Endothelial cell of umbilical vein (primary cell): ENCODE data around the gene JUND. TPM values are rescaled to one million over a fixed set of nuclear protein-coding genes. Genes with fewer than 3 reads are reported as not detected.

Experiments
- BruUV-seq: library from RNA; stranded (reverse); fragments of 400-500 nt; replicated peaks from 2 replicates; lab custom pipeline; 2021; lab: Mats Ljungman, UMichigan
- CTCF ChIA-PET: fragments of 300-600, 350-600 bp; sonication (Branson Sonifier 250); formaldehyde crosslinking; loops from one replicate; lab custom pipeline; 2021; ENCODE audit warnings: antibody characterized with exemption, inconsistent platforms; lab: Charles Lee
- POLR2A ChIA-PET: fragments of 300-600, 350-600 bp; sonication (Branson Sonifier 250); formaldehyde crosslinking; loops from one replicate; lab custom pipeline; 2021; ENCODE audit warnings: antibody characterized with exemption, inconsistent platforms; lab: Charles Lee
- DNase-seq: peaks from one replicate; pipeline ENCODE4 v3.0.0-alpha.2; 2011; ENCODE audit warnings: low read depth, low spot score
- FAIRE-seq: peaks from 2 replicates; lab custom pipeline; 2011; peaks lifted over from hg19 to GRCh38; lab: Jason Lieb, UNC
- H2AFZ ChIP-seq: 2 replicates; pipeline ENCODE4 v1.6.0; 2012; ENCODE audit warnings: low read depth, low read length, control low read depth, inconsistent platforms
- H3K27ac ChIP-seq: 2 replicates; pipeline ENCODE4 v1.5.1; 2011; ENCODE audit warnings: low read depth, mild to moderate bottlenecking, control low read depth, low read length, moderate library complexity; ENCODE audit not compliant: insufficient read depth
- H3K27me3 ChIP-seq, 2 experiments: 2 replicates each; pipeline versions ENCODE4 v1.6.0 to v1.6.1; 2011; ENCODE audit warnings: low read length in 2 of 2, mixed read lengths in 1 of 2; ENCODE audit not compliant: control insufficient read depth in 2 of 2, insufficient read depth in 2 of 2
- H3K36me3 ChIP-seq, 2 experiments: 2 replicates in 1 of 2; 3 replicates in 1 of 2; pipeline ENCODE4 v1.5.1; 2011; ENCODE audit warnings: low read length in 2 of 2, mild to moderate bottlenecking in 1 of 2, moderate library complexity in 1 of 2; ENCODE audit not compliant: control insufficient read depth in 2 of 2, insufficient read depth in 2 of 2; ENCODE audit errors: extremely low read depth in 1 of 2
- H3K4me1 ChIP-seq: 3 replicates; pipeline ENCODE4 v1.5.1; 2011; ENCODE audit warnings: mild to moderate bottlenecking, low read length; ENCODE audit not compliant: control insufficient read depth, insufficient read depth; ENCODE audit errors: extremely low read depth
- H3K4me2 ChIP-seq: 2 replicates; pipeline ENCODE4 v1.6.1; 2011; ENCODE audit warnings: low read length, control low read depth, mixed read lengths; ENCODE audit not compliant: insufficient read depth
- H3K4me3 ChIP-seq, 3 experiments: fragments of 200-600 bp in 1 of 3; sonication (generic), shearing (Covaris generic) in 1 of 3; replicated peaks in 1 of 3; 2 replicates each; pipeline ENCODE4 v1.5.1; 2011 to 2016; ENCODE audit warnings: control low read depth in 3 of 3, low read length in 3 of 3, mild to moderate bottlenecking in 2 of 3, inconsistent platforms in 1 of 3, low read depth in 1 of 3, moderate library complexity in 1 of 3; ENCODE audit not compliant: insufficient read depth in 1 of 3
- H3K79me2 ChIP-seq: 2 replicates; pipeline ENCODE4 v1.6.0; 2012; ENCODE audit warnings: low read length, inconsistent platforms; ENCODE audit not compliant: control insufficient read depth, insufficient read depth
- H3K9ac ChIP-seq: replicated peaks from 2 replicates; pipeline ENCODE3; 2011; ENCODE audit warnings: low read length, control low read depth; ENCODE audit not compliant: insufficient read depth; ENCODE audit errors: extremely low read depth
- H3K9me1 ChIP-seq: replicated peaks from 3 replicates; pipeline ENCODE4 v1.6.0; 2011; ENCODE audit warnings: mild to moderate bottlenecking, low read length; ENCODE audit not compliant: control insufficient read depth, insufficient read depth; ENCODE audit errors: extremely low read depth
- H3K9me3 ChIP-seq: replicated peaks from 2 replicates; pipeline ENCODE4 v1.5.1; 2012; ENCODE audit warnings: low read length, inconsistent platforms; ENCODE audit not compliant: control insufficient read depth, insufficient read depth
- H4K20me1 ChIP-seq: replicated peaks from 2 replicates; pipeline ENCODE3; 2011; ENCODE audit warnings: mild to moderate bottlenecking, low read length; ENCODE audit not compliant: control insufficient read depth, insufficient read depth; ENCODE audit errors: extremely low read depth
- CTCF ChIP-seq, 2 donors: IDR thresholded peaks; 1 replicate in 1 of 2; 2 replicates in 1 of 2; pipeline ENCODE4 v1.5.1; 2011; ENCODE audit warnings: low read length in 2 of 2, mild to moderate bottlenecking in 2 of 2, moderate library complexity in 2 of 2, control low read depth in 1 of 2, inconsistent platforms in 1 of 2, low read depth in 1 of 2; ENCODE audit not compliant: insufficient read depth in 1 of 2; ENCODE audit errors: extremely low read depth in 1 of 2
- FOS ChIP-seq: IDR thresholded peaks from 2 replicates; pipeline ENCODE4 v1.6.1; 2011; ENCODE audit warnings: mild to moderate bottlenecking, low read length, moderate library complexity, borderline replicate concordance; ENCODE audit not compliant: insufficient read depth
- GATA2 ChIP-seq: IDR thresholded peaks from 2 replicates; pipeline ENCODE4 v1.7.0; 2011; ENCODE audit warnings: low read depth, mild to moderate bottlenecking, moderate library complexity, mixed read lengths, low read length; ENCODE audit not compliant: insufficient read length, insufficient read depth
- MAX ChIP-seq: IDR thresholded peaks from 2 replicates; pipeline ENCODE4 v1.6.1; 2011; ENCODE audit not compliant: insufficient read depth, insufficient read length
- POLR2AphosphoS5 ChIP-seq: IDR thresholded peaks from 2 replicates; pipeline ENCODE4 v1.6.1; 2012; ENCODE audit warnings: low read depth, mild to moderate bottlenecking, control low read depth, low read length, moderate library complexity; ENCODE audit not compliant: insufficient read depth
- dilution Hi-C: fragments of 300-500 bp; cut with MboI; formaldehyde crosslinking; loops from one replicate; pipeline ENCODE4 v1.15.0; 2019; ENCODE audit warnings: low sequenced_read_pairs; ENCODE audit not compliant: extremely low pct_ligation_motif_present
- intact Hi-C: fragments of 100-400 bp; cut with micrococcal nuclease; formaldehyde crosslinking; loops from one replicate; pipeline ENCODE4 v1.10.0; 2022
- polyA plus RNA-seq, 4 experiments: library from polyadenylated mRNA; depleted of rRNA in 3 of 4; stranded (reverse) in 3 of 4; unstranded in 1 of 4; fragments of >200 nt; gene quantifications; 2 replicates each; pipeline versions ENCODE4 v1.2.1 to v1.2.3, GENCODE V29; 2011 to 2012; ENCODE audit warnings: missing spikeins in 1 of 4
- total RNA-seq: library from RNA; stranded (reverse); gene quantifications from 2 replicates; pipeline ENCODE4 v1.2.3, GENCODE V29; 2021

Gene JUND
- total and polyA plus RNA-seq, 2 donors (not counting 3 experiments of a cell fraction or from before 2014, with no cell fraction given), result 91.4 to 130 TPM

GRCh38 chr19:18274219-18274780, 7.1 kb downstream of the JUND start, which contains the start of gene IQCN:
TSS of gene IQCN (minus strand) at chr19:18274452. CDS start at chr19:18269478, 4,974 bp downstream.
- intact Hi-C loops, result no loop called here
- no TSS peak for BruUV-seq
- dilution Hi-C loops, result no loop called here
- FAIRE-seq (no peak), DNase-seq (no peak)
- no peak for TF ChIP-seq FOS
- TF ChIP-seq POLR2AphosphoS5, result no peak
- no peak for TF ChIP-seq CTCF (IDR thresholded peaks at IDR 0.05; ENCODE audit: extremely low read depth in 1 of 2, insufficient read depth in 1 of 2, low read depth in 1 of 2, low read length in 2 of 2)
- no peak for TF ChIP-seq GATA2
- no peak for TF ChIP-seq MAX
- Histone ChIP-seq H4K20me1 (peaks cover 5% of the 10 kb centered on the region), H3K36me3 (peaks cover 0 to 2% of the 10 kb centered on the region in 2 experiments), H3K9me3 (no peaks in the 10 kb centered on the region), H3K4me3 (no peak within 1 kb of the TSS), H3K9me1 (no peaks in the 10 kb centered on the region), H3K4me2 (peak within 1 kb of the TSS; percentile 40), H3K4me1 (peaks cover 22% of the 10 kb centered on the region), H3K27me3 (no peaks in the 10 kb centered on the region), H3K79me2 (peaks cover 15% of the 10 kb centered on the region), H2AFZ (no peak within 1 kb of the TSS), H3K9ac (no peak within 1 kb of the TSS), H3K27ac (no peak within 1 kb of the TSS)
- ChIA-PET CTCF (interaction anchor here (1.0 to 3.8 kb wide), 5 partner anchors 52 to 136 kb away, joined by 3 to 38 read pairs (median 6); no protein-coding TSS in a partner anchor), POLR2A (interaction anchor here (1.5 to 1.7 kb wide), 2 partner anchors 54 to 111 kb away, joined by 4 to 6 read pairs; partner anchors contain the start of gene GDF15)
